ENCODE data around the gene ICA1.

DNA sequence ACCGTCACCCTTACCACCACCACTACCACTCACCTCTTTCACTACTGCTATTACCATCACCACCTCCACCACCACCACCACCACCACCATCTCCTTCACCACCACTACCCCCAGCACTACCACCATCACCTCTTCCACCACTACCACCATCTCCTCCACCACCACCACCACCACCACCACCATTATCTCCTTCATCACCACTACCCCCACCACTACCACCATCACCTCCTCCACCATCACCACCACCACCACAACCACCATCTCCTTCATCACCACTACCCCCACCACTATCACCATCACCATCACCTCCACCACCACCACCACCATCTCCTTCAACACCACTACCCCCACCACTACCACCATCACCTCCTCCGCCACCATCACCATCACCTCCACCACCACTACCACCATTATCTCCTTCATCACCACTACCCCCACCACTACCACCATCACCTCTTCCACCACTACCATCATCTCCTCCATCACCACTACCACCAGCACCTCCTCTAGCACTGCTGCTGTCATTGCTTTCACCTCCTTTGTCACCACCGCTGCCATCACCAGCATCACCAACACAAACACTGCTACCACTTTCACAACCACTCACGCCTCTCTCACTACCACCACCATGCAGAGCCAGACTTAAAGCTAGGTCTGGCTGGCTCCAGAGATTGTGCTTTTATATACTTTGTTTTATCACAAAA, 109.3 kb downstream of the ICA1 start:
- TF ChIP-seq SUZ12 (IDR thresholded peaks at IDR 0.05; ENCODE audit: low read depth, low read length) (no peak), SMYD3 (CRISPR knock-in tag; IDR thresholded peaks at IDR 0.05) (no peak)
- TF ChIP-seq, protein P1, sequence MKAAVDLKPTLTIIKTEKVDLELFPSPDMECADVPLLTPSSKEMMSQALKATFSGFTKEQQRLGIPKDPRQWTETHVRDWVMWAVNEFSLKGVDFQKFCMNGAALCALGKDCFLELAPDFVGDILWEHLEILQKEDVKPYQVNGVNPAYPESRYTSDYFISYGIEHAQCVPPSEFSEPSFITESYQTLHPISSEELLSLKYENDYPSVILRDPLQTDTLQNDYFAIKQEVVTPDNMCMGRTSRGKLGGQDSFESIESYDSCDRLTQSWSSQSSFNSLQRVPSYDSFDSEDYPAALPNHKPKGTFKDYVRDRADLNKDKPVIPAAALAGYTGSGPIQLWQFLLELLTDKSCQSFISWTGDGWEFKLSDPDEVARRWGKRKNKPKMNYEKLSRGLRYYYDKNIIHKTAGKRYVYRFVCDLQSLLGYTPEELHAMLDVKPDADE (CRISPR knock-in tag; IDR thresholded peaks at IDR 0.05) = no peak
